Panc1 (cell line): ENCODE data around the gene CNTN4. TPM values are rescaled to one million over a fixed set of nuclear protein-coding genes. Genes with fewer than 3 reads are reported as not detected.

Source experiments
- ATAC-seq: fragments of 200-7000 bp; cut with Tn5 transposase; 2 replicates; pipeline ENCODE4 v1.9.1; 2020; ENCODE audit warnings: mild to moderate bottlenecking, moderate library complexity
- BruUV-seq: library from RNA; stranded (reverse); fragments of 400-500 nt; replicated peaks from 2 replicates; lab custom pipeline; 2021; lab: Mats Ljungman, UMichigan
- CTCF ChIA-PET: fragments of 300-600 bp; sonication (Branson Sonifier 250); formaldehyde crosslinking; loops from one replicate; lab custom pipeline; 2022; ENCODE audit warnings: antibody characterized with exemption; lab: Charles Lee
- POLR2A ChIA-PET: fragments of 300-600 bp; sonication (Branson Sonifier 250); formaldehyde crosslinking; loops from one replicate; lab custom pipeline; 2022; ENCODE audit warnings: antibody characterized with exemption; lab: Charles Lee
- DNase-seq: peaks from one replicate; pipeline ENCODE4 v3.0.0-alpha.2; 2010; ENCODE audit warnings: low read depth, low spot score
- H3K27ac ChIP-seq: 2 replicates; pipeline ENCODE4 v1.5.1; 2011; ENCODE audit warnings: mild to moderate bottlenecking, low read length, inconsistent platforms
- H3K27me3 ChIP-seq: fragments of 200-500 bp; sonication (Bioruptor generic); 2 replicates; pipeline ENCODE4 v1.6.0; 2014; ENCODE audit warnings: low read length, inconsistent platforms; ENCODE audit not compliant: control insufficient read depth, insufficient read depth
- H3K36me3 ChIP-seq: fragments of 200-500 bp; sonication (Bioruptor generic); 2 replicates; pipeline ENCODE4 v1.5.1; 2014; ENCODE audit warnings: inconsistent platforms, mild to moderate bottlenecking, low read length, moderate library complexity; ENCODE audit not compliant: control insufficient read depth, insufficient read depth
- H3K4me1 ChIP-seq: 2 replicates; pipeline ENCODE4 v1.5.1; 2011; ENCODE audit warnings: inconsistent platforms, mild to moderate bottlenecking, low read length, moderate library complexity; ENCODE audit not compliant: control insufficient read depth, insufficient read depth
- H3K4me3 ChIP-seq, 2 experiments: 2 replicates each; pipeline ENCODE4 v1.5.1; 2011 to 2012; ENCODE audit warnings: low read depth in 2 of 2, low read length in 2 of 2, mild to moderate bottlenecking in 2 of 2, inconsistent platforms in 1 of 2, moderate library complexity in 1 of 2
- H3K9me3 ChIP-seq: fragments of 200-500 bp; sonication (Bioruptor generic); 2 replicates; pipeline ENCODE4 v1.5.1; 2014; ENCODE audit warnings: low read depth, mild to moderate bottlenecking, inconsistent platforms, low read length, moderate library complexity; ENCODE audit not compliant: control insufficient read depth, insufficient read depth
- POLR2AphosphoS5 ChIP-seq: IDR thresholded peaks from 2 replicates; pipeline ENCODE4 v1.6.1; 2012; ENCODE audit warnings: mild to moderate bottlenecking, low read depth, low read length, moderate library complexity
- SIN3A ChIP-seq: IDR thresholded peaks from 2 replicates; pipeline ENCODE4 v1.6.1; 2012; ENCODE audit warnings: low read depth, mild to moderate bottlenecking, low read length, moderate library complexity, borderline replicate concordance; ENCODE audit not compliant: insufficient read depth
- TCF7L2 ChIP-seq: IDR thresholded peaks from 2 replicates; pipeline ENCODE4 v1.6.1; 2011; ENCODE audit warnings: mild to moderate bottlenecking, low read depth, low read length, inconsistent platforms
- in situ Hi-C: cut with HindIII; loops from 2 replicates; pipeline ENCODE4 v1.10.0; 2016; ENCODE audit warnings: low sequenced_read_pairs, low pct_unique_long_range_greater_than_20kb
- intact Hi-C: fragments of 100-400 bp; cut with micrococcal nuclease; formaldehyde crosslinking; loops from one replicate; pipeline ENCODE4 v1.10.0; 2022; ENCODE audit not compliant: unreplicated experiment
- total RNA-seq: library from RNA; stranded (reverse); gene quantifications from one replicate; pipeline ENCODE4 v1.2.1, GENCODE V29; 2021; ENCODE audit not compliant: unreplicated experiment
- TF ChIP-seq, protein P1 (sequence below), 2 experiments: IDR thresholded peaks; 2 replicates each; pipeline ENCODE4 v1.6.1; 2011 to 2012; ENCODE audit warnings: low read depth in 2 of 2, control low read depth in 1 of 2, low read length in 1 of 2, mild to moderate bottlenecking in 1 of 2, moderate library complexity in 1 of 2; ENCODE audit not compliant: insufficient read depth in 1 of 2
- TF ChIP-seq, protein P2 (sequence below): fragments of 450-650 bp; IDR thresholded peaks from 2 replicates; pipeline ENCODE4 v1.5.1; 2017; ENCODE audit warnings: mild to moderate bottlenecking

Gene CNTN4
- total RNA-seq, 1 experiment from 2014 or later = not detected

DNA sequence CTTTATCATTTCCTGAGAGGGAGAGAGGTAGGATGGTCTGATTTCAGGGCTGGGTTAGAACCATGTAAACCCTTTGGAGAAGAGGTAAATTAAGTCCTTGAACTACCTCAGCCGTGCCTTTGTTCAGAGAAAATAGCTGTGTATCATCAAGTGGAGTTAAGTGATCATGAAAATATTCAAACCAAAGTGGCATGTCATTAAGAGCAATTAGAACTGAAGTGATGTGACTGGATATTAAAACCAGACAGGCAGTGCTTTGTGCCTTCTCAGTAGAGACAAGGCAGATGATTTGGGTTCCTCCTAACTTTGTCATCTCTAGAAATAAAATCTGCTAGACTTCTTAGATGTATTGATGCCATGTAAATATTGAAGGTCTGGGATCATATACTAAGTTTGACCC lies 840.0 kb downstream of the CNTN4 start:
- BruUV-seq = no TSS peak
- no peaks in the 10 kb centered on the region for H3K4me1 ChIP-seq
- no peak for DNase-seq
- no peak for ATAC-seq
- in situ Hi-C loops (no loop called here), intact Hi-C loops (no loop called here)
- TF ChIP-seq POLR2AphosphoS5 = no peak
- TF ChIP-seq, protein P1, sequence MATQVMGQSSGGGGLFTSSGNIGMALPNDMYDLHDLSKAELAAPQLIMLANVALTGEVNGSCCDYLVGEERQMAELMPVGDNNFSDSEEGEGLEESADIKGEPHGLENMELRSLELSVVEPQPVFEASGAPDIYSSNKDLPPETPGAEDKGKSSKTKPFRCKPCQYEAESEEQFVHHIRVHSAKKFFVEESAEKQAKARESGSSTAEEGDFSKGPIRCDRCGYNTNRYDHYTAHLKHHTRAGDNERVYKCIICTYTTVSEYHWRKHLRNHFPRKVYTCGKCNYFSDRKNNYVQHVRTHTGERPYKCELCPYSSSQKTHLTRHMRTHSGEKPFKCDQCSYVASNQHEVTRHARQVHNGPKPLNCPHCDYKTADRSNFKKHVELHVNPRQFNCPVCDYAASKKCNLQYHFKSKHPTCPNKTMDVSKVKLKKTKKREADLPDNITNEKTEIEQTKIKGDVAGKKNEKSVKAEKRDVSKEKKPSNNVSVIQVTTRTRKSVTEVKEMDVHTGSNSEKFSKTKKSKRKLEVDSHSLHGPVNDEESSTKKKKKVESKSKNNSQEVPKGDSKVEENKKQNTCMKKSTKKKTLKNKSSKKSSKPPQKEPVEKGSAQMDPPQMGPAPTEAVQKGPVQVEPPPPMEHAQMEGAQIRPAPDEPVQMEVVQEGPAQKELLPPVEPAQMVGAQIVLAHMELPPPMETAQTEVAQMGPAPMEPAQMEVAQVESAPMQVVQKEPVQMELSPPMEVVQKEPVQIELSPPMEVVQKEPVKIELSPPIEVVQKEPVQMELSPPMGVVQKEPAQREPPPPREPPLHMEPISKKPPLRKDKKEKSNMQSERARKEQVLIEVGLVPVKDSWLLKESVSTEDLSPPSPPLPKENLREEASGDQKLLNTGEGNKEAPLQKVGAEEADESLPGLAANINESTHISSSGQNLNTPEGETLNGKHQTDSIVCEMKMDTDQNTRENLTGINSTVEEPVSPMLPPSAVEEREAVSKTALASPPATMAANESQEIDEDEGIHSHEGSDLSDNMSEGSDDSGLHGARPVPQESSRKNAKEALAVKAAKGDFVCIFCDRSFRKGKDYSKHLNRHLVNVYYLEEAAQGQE (IDR thresholded peaks at IDR 0.05; ENCODE audit: insufficient read depth in 1 of 2, low read depth in 2 of 2, low read length in 1 of 2) = no peak
- TF ChIP-seq, protein P2, sequence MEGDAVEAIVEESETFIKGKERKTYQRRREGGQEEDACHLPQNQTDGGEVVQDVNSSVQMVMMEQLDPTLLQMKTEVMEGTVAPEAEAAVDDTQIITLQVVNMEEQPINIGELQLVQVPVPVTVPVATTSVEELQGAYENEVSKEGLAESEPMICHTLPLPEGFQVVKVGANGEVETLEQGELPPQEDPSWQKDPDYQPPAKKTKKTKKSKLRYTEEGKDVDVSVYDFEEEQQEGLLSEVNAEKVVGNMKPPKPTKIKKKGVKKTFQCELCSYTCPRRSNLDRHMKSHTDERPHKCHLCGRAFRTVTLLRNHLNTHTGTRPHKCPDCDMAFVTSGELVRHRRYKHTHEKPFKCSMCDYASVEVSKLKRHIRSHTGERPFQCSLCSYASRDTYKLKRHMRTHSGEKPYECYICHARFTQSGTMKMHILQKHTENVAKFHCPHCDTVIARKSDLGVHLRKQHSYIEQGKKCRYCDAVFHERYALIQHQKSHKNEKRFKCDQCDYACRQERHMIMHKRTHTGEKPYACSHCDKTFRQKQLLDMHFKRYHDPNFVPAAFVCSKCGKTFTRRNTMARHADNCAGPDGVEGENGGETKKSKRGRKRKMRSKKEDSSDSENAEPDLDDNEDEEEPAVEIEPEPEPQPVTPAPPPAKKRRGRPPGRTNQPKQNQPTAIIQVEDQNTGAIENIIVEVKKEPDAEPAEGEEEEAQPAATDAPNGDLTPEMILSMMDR = no peak
- no peak for TF ChIP-seq TCF7L2
- no peak for TF ChIP-seq SIN3A
- no peaks in the 10 kb centered on the region for H3K9me3 ChIP-seq
- CTCF ChIA-PET = no interaction called here
- H3K27ac ChIP-seq = no peak overlapping the region
- H3K27me3 ChIP-seq = no peaks in the 10 kb centered on the region
- POLR2A ChIA-PET = no interaction called here
- H3K36me3 ChIP-seq = no peaks in the 10 kb centered on the region
- no peak overlapping the region for H3K4me3 ChIP-seq

GRCh38 chr3:2940062-2940461 lies 841.4 kb downstream of the CNTN4 start:
- in situ Hi-C loops = no loop called here
- no peaks in the 10 kb centered on the region for H3K36me3 ChIP-seq
- no peak for TF ChIP-seq SIN3A
- ATAC-seq (no peak), DNase-seq (no peak)
- intact Hi-C loops = no loop called here
- H3K27ac ChIP-seq = no peak overlapping the region
- H3K9me3 ChIP-seq = no peaks in the 10 kb centered on the region
- no peaks in the 10 kb centered on the region for H3K4me1 ChIP-seq
- POLR2A ChIA-PET = no interaction called here
- BruUV-seq = no TSS peak
- no peaks in the 10 kb centered on the region for H3K27me3 ChIP-seq
- no peak overlapping the region for H3K4me3 ChIP-seq
- CTCF ChIA-PET = no interaction called here

DNA sequence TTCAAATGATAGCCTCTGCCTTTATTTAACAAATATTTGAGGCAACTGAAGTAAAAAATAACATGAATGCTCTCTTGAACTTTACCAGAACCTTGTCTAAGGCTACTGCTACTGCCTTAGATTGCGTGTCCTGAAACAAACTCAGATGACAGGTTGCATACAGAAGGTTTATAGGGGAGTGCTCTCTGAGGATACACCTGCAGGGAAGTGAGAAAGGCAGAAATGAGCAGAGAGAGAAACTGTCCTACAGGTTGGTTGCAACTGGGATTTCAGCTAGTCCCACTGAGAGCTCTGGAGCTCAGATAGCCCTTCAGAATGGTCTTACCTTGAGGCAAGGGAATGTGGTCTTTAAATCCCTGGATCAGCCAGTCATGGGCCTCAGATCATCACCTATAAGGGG lies 846.0 kb downstream of the CNTN4 start:
- CTCF ChIA-PET = no interaction called here

More for the DNA sequence above, 846.0 kb downstream of the CNTN4 start:
- in situ Hi-C loops = no loop called here
- intact Hi-C loops = no loop called here
- no peak overlapping the region for H3K27ac ChIP-seq
- H3K4me3 ChIP-seq = no peak overlapping the region
- POLR2A ChIA-PET = no interaction called here
- H3K27me3 ChIP-seq = no peaks in the 10 kb centered on the region
- H3K9me3 ChIP-seq = no peaks in the 10 kb centered on the region
- H3K4me1 ChIP-seq = no peaks in the 10 kb centered on the region
- no TSS peak for BruUV-seq
- ATAC-seq = no peak
- no peak for DNase-seq
- no peaks in the 10 kb centered on the region for H3K36me3 ChIP-seq
- TF ChIP-seq POLR2AphosphoS5 (no peak), SIN3A (no peak), TCF7L2 (no peak)
- TF ChIP-seq, protein P1 (IDR thresholded peaks at IDR 0.05; ENCODE audit: insufficient read depth in 1 of 2, low read depth in 2 of 2, low read length in 1 of 2) = no peak
- TF ChIP-seq, protein P2 = no peak
